GM18870 (cell line): ENCODE data around the gene TNNC1.

ENCODE experiments used
- ATAC-seq: cut with Tn5 transposase; IDR thresholded peaks from one replicate; pipeline ENCODE4 v1.9.1; 2021; ENCODE audit warnings: moderate library complexity; ENCODE audit not compliant: unreplicated experiment

TNNC1 gene

GRCh38 chr3:52402706-52403270 lies 51.1 kb downstream of the TNNC1 start:
- no peak for ATAC-seq

- no peak for ATAC-seq
Measured at GRCh38 chr3:52402101-52402521, 51.7 kb downstream of the TNNC1 start.

- no peak for ATAC-seq
Measured at GRCh38 chr3:52401551-52401950, 52.3 kb downstream of the TNNC1 start.
